Panc1 (cell line): Measurements from ENCODE around the gene GAD1. TPM values are rescaled to one million over a fixed set of nuclear protein-coding genes. Genes with fewer than 3 reads are reported as not detected.

Experiments
- ATAC-seq: fragments of 200-7000 bp; cut with Tn5 transposase; 2 replicates; pipeline ENCODE4 v1.9.1; 2020; ENCODE audit warnings: mild to moderate bottlenecking, moderate library complexity
- BruUV-seq: library from RNA; stranded (reverse); fragments of 400-500 nt; replicated peaks from 2 replicates; lab custom pipeline; 2021; lab: Mats Ljungman, UMichigan
- CTCF ChIA-PET: fragments of 300-600 bp; sonication (Branson Sonifier 250); formaldehyde crosslinking; loops from one replicate; lab custom pipeline; 2022; ENCODE audit warnings: antibody characterized with exemption; lab: Charles Lee
- POLR2A ChIA-PET: fragments of 300-600 bp; sonication (Branson Sonifier 250); formaldehyde crosslinking; loops from one replicate; lab custom pipeline; 2022; ENCODE audit warnings: antibody characterized with exemption; lab: Charles Lee
- DNase-seq: peaks from one replicate; pipeline ENCODE4 v3.0.0-alpha.2; 2010; ENCODE audit warnings: low read depth, low spot score
- H3K27ac ChIP-seq: 2 replicates; pipeline ENCODE4 v1.5.1; 2011; ENCODE audit warnings: mild to moderate bottlenecking, low read length, inconsistent platforms
- H3K27me3 ChIP-seq: fragments of 200-500 bp; sonication (Bioruptor generic); 2 replicates; pipeline ENCODE4 v1.6.0; 2014; ENCODE audit warnings: low read length, inconsistent platforms; ENCODE audit not compliant: control insufficient read depth, insufficient read depth
- H3K36me3 ChIP-seq: fragments of 200-500 bp; sonication (Bioruptor generic); 2 replicates; pipeline ENCODE4 v1.5.1; 2014; ENCODE audit warnings: inconsistent platforms, mild to moderate bottlenecking, low read length, moderate library complexity; ENCODE audit not compliant: control insufficient read depth, insufficient read depth
- H3K4me1 ChIP-seq: 2 replicates; pipeline ENCODE4 v1.5.1; 2011; ENCODE audit warnings: inconsistent platforms, mild to moderate bottlenecking, low read length, moderate library complexity; ENCODE audit not compliant: control insufficient read depth, insufficient read depth
- H3K4me3 ChIP-seq, 2 experiments: 2 replicates each; pipeline ENCODE4 v1.5.1; 2011 to 2012; ENCODE audit warnings: low read depth in 2 of 2, low read length in 2 of 2, mild to moderate bottlenecking in 2 of 2, inconsistent platforms in 1 of 2, moderate library complexity in 1 of 2
- H3K9me3 ChIP-seq: fragments of 200-500 bp; sonication (Bioruptor generic); 2 replicates; pipeline ENCODE4 v1.5.1; 2014; ENCODE audit warnings: low read depth, mild to moderate bottlenecking, inconsistent platforms, low read length, moderate library complexity; ENCODE audit not compliant: control insufficient read depth, insufficient read depth
- POLR2AphosphoS5 ChIP-seq: IDR thresholded peaks from 2 replicates; pipeline ENCODE4 v1.6.1; 2012; ENCODE audit warnings: mild to moderate bottlenecking, low read depth, low read length, moderate library complexity
- SIN3A ChIP-seq: IDR thresholded peaks from 2 replicates; pipeline ENCODE4 v1.6.1; 2012; ENCODE audit warnings: low read depth, mild to moderate bottlenecking, low read length, moderate library complexity, borderline replicate concordance; ENCODE audit not compliant: insufficient read depth
- TCF7L2 ChIP-seq: IDR thresholded peaks from 2 replicates; pipeline ENCODE4 v1.6.1; 2011; ENCODE audit warnings: mild to moderate bottlenecking, low read depth, low read length, inconsistent platforms
- in situ Hi-C: cut with HindIII; loops from 2 replicates; pipeline ENCODE4 v1.10.0; 2016; ENCODE audit warnings: low sequenced_read_pairs, low pct_unique_long_range_greater_than_20kb
- intact Hi-C: fragments of 100-400 bp; cut with micrococcal nuclease; formaldehyde crosslinking; loops from one replicate; pipeline ENCODE4 v1.10.0; 2022; ENCODE audit not compliant: unreplicated experiment
- total RNA-seq: library from RNA; stranded (reverse); gene quantifications from one replicate; pipeline ENCODE4 v1.2.1, GENCODE V29; 2021; ENCODE audit not compliant: unreplicated experiment
- TF ChIP-seq, protein P1 (sequence below), 2 experiments: IDR thresholded peaks; 2 replicates each; pipeline ENCODE4 v1.6.1; 2011 to 2012; ENCODE audit warnings: low read depth in 2 of 2, control low read depth in 1 of 2, low read length in 1 of 2, mild to moderate bottlenecking in 1 of 2, moderate library complexity in 1 of 2; ENCODE audit not compliant: insufficient read depth in 1 of 2
- TF ChIP-seq, protein P2 (sequence below): fragments of 450-650 bp; IDR thresholded peaks from 2 replicates; pipeline ENCODE4 v1.5.1; 2017; ENCODE audit warnings: mild to moderate bottlenecking

The GAD1 gene
- total RNA-seq, 1 experiment from 2014 or later: 12.5 TPM

DNA sequence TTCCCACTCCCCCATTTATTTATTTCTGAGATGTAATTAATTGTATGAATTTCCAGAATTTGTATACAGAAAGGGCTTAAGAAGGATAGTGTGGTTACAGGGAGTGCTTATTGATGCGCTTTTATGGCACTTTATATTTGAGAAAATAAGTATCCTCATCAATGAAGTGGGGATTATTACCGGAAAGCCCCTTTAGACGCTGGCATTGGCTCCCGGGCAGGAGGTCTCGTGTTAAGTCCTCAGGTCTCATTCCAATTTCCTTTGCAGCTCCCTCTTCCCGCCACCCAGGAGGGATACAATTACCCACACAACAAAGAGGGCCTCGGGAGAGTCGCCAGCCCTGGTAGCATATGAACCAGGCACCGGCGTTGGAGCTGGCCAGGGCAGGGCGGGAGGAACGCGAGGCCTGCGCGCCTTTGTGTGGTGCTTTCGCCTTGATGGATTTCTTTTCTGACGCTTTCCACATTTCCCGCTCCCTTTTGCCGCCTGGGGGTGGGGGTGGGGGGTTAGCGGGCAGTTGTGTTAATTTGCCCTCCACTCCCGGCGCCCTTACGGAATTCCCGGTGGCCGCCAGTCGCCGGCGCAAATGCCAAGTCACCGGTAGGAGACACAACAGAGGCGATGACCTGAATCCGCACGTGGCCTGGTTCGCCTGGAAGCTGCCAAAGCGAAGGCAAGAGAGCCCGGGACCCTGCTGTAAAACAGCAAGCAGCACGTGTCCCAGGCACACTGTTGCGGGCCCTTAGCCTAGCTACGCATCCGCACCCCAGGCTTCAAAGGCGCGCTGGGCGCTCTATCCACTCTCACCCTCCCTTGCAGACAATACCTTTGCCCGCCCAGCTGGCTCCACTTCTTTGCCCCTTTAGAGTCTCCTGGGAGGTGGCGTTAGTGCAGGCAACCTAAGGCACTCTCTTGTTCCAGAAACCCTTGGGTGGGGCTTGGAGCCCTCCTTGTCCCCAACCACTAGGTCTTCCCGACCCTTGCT, 3.3 kb downstream of the GAD1 start:
- Histone ChIP-seq H3K36me3 (no peaks in the 10 kb centered on the region), H3K27ac (no peak overlapping the region), H3K9me3 (no peaks in the 10 kb centered on the region), H3K4me1 (peaks cover 8% of the 10 kb centered on the region), H3K4me3 (no peak overlapping the region), H3K27me3 (no peaks in the 10 kb centered on the region; the same call in 1 of the 2 replicates)
- DNase-seq: no peak
- CTCF ChIA-PET: interaction anchor here (0.5 kb wide), 1 partner anchor 411 kb away, joined by 7 read pairs; no protein-coding TSS in a partner anchor
- BruUV-seq: no TSS peak
- intact Hi-C loops (loop anchor here (5.0 to 10.0 kb wide), 3 partner anchors 105 to 583 kb away; partner anchors contain the start of gene SP5), in situ Hi-C loops (no loop called here)
- TF ChIP-seq, protein P1, sequence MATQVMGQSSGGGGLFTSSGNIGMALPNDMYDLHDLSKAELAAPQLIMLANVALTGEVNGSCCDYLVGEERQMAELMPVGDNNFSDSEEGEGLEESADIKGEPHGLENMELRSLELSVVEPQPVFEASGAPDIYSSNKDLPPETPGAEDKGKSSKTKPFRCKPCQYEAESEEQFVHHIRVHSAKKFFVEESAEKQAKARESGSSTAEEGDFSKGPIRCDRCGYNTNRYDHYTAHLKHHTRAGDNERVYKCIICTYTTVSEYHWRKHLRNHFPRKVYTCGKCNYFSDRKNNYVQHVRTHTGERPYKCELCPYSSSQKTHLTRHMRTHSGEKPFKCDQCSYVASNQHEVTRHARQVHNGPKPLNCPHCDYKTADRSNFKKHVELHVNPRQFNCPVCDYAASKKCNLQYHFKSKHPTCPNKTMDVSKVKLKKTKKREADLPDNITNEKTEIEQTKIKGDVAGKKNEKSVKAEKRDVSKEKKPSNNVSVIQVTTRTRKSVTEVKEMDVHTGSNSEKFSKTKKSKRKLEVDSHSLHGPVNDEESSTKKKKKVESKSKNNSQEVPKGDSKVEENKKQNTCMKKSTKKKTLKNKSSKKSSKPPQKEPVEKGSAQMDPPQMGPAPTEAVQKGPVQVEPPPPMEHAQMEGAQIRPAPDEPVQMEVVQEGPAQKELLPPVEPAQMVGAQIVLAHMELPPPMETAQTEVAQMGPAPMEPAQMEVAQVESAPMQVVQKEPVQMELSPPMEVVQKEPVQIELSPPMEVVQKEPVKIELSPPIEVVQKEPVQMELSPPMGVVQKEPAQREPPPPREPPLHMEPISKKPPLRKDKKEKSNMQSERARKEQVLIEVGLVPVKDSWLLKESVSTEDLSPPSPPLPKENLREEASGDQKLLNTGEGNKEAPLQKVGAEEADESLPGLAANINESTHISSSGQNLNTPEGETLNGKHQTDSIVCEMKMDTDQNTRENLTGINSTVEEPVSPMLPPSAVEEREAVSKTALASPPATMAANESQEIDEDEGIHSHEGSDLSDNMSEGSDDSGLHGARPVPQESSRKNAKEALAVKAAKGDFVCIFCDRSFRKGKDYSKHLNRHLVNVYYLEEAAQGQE (IDR thresholded peaks at IDR 0.05; ENCODE audit: insufficient read depth in 1 of 2, low read depth in 2 of 2, low read length in 1 of 2): no peak
- TF ChIP-seq TCF7L2 (no peak), SIN3A (no peak), POLR2AphosphoS5 (no peak)
- TF ChIP-seq, protein P2, sequence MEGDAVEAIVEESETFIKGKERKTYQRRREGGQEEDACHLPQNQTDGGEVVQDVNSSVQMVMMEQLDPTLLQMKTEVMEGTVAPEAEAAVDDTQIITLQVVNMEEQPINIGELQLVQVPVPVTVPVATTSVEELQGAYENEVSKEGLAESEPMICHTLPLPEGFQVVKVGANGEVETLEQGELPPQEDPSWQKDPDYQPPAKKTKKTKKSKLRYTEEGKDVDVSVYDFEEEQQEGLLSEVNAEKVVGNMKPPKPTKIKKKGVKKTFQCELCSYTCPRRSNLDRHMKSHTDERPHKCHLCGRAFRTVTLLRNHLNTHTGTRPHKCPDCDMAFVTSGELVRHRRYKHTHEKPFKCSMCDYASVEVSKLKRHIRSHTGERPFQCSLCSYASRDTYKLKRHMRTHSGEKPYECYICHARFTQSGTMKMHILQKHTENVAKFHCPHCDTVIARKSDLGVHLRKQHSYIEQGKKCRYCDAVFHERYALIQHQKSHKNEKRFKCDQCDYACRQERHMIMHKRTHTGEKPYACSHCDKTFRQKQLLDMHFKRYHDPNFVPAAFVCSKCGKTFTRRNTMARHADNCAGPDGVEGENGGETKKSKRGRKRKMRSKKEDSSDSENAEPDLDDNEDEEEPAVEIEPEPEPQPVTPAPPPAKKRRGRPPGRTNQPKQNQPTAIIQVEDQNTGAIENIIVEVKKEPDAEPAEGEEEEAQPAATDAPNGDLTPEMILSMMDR: no peak
- ATAC-seq: no peak
- POLR2A ChIA-PET: interaction anchor here (0.6 kb wide), 1 partner anchor 136 kb away, joined by 4 read pairs; no protein-coding TSS in a partner anchor

DNA sequence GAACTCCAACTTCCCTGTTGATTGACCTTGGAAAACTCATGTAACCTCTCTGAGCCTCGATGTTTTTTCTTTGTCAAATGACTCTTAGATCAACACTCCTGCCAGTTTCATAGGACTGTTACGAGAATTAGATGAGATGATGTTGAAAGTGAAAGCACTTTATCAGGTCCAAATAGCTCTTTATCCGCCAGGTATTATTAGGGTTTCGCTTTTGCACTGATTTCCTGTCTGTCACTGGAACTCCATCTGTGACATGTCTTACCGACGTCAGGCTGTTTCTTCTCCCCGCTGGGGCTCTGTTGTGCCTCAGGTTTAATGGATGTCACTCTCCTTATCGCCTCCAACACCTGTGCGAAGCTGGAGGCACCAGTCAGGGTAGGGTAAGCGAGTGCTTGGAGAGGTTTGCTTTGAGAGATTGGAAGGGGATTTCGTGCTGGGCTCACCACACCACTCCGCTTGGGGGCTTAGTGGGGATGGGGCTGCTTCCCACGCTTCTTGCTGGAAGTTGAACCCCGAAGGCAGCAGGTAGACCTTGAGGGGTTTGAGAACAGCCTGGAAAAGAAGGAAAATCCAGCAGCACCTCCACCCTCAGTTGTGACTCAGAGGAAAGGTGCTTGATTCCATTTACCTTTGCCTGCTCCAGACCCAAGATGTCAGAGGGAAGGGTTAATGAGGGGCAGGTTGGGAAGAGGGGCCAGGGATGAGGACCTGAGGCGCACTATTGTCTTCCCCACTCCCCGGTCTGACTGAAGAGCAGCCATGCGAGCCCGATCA, 4.3 kb downstream of the GAD1 start:
- ATAC-seq (no peak), DNase-seq (no peak)
- CTCF ChIA-PET: no interaction called here
- H3K27ac ChIP-seq: no peak overlapping the region
- POLR2A ChIA-PET: no interaction called here
- no TSS peak for BruUV-seq
- H3K4me3 ChIP-seq: no peak overlapping the region
- intact Hi-C loops: no loop called here
- TF ChIP-seq, protein P1 (IDR thresholded peaks at IDR 0.05; ENCODE audit: insufficient read depth in 1 of 2, low read depth in 2 of 2, low read length in 1 of 2): no peak
- TF ChIP-seq POLR2AphosphoS5: no peak
- TF ChIP-seq TCF7L2: no peak
- no peak for TF ChIP-seq SIN3A
- TF ChIP-seq, protein P2: no peak
- in situ Hi-C loops: no loop called here
- no peaks in the 10 kb centered on the region for H3K9me3 ChIP-seq
- no peaks in the 10 kb centered on the region for H3K27me3 ChIP-seq
- H3K36me3 ChIP-seq: no peaks in the 10 kb centered on the region
- peaks cover 8% of the 10 kb centered on the region; the same call in 1 of the 2 replicates for H3K4me1 ChIP-seq
